Smooth muscle cell of the brain vasculature (primary cell): Measurements from ENCODE around the gene GRID1.

Experiments
- DNase-seq: peaks from one replicate; pipeline ENCODE4 v3.0.0-alpha.2; 2012; ENCODE audit warnings: low read depth, low spot score

Gene GRID1

DNA sequence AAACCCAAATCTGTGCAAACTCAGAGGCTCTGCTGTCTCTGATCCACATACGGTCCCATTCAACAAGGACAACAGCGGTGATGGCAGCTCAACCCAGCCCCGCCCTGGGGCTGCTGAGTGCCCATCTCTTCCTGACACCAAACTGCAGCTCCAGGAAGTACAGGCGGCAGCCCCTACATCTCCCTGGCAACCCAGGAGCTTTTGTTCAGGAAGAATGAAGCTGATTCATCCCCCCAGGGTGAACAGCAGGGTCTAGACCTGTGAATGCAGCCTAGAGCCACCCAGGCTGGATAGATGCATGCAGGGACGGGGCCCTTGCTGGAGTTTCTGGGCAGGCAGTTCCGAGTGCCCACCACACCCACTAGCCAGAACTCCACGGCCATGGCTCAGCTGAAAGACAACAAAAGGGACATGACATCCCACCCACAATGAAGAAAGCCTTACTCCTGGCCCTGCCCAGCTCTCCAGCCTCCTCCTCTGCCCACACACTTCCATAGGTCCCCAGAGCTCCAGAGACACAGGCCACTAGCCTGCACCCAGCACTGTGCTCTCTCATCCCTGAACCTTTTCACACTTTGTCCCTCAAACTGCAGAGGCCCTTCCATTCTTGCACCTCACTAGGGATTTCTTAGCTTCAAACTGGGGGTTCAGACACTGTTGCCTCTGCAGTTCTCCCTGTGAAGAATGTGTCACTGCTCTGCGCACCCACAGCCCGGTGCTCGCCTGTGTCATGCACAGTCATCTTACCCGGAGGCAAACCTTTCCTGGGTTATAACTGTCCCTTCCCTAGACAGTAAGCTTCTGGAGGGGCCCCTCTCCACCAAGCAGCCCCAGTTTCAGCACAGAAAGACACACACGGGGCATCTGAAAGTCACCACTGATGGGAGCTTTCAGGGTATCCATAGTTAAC is 99.1 kb downstream of the GRID1 start:
- DNase-seq = no peak

DNA sequence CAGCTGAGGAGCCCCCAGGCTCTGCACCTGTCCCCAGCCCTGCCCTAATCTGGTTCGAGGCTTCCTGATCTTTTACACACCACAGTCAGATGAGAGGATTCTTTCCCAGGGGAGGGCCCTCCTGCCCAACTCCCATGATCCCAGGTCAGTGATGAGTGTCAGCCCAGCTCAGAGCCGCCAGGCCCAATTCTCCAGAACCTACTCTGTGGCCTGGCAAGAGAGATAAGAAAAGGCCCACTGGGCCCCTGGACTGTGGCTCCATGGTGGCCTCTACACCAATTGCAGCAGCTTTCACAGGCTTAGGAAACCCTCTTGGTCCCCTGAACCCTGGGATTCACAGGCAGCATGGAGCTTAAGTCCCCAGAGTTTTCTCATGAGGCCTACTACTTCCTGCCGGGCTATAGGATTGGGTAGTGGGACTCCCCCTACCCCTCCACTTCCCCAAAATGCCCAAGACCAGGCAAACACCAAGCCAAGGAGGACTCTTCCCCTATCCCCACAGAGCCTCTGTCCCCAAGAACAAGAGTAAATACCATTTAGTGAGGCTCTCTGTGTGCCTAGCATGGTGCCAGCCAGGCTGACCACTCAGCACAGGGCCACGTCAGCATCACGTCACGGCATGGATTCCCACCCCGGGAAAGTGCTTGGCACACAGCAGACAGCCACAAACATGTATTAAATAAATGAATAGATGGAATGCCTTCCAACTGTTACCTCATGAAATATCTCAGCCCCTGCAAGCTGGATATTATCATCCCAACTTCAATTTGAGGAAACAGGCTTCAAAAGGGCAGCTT is 100.0 kb downstream of the GRID1 start:
- DNase-seq = no peak

DNA sequence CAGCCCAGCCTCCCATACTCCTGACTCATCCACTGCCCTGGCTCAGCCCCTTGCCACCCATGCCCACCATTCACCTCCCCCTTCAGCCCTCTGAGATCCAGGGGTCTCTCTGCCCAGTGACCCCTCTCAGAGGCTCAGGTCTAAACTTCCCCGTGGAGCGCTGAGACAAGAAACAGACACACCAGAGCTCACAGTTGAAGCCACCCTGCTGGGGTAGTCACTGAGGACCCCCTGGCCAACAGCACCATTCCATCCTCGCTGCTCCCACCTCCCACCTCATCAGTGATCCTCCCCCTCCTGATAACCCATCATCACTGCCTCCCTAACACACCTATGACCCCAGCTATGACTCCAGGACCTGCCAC is 100.7 kb downstream of the GRID1 start:
- no peak for DNase-seq

DNA sequence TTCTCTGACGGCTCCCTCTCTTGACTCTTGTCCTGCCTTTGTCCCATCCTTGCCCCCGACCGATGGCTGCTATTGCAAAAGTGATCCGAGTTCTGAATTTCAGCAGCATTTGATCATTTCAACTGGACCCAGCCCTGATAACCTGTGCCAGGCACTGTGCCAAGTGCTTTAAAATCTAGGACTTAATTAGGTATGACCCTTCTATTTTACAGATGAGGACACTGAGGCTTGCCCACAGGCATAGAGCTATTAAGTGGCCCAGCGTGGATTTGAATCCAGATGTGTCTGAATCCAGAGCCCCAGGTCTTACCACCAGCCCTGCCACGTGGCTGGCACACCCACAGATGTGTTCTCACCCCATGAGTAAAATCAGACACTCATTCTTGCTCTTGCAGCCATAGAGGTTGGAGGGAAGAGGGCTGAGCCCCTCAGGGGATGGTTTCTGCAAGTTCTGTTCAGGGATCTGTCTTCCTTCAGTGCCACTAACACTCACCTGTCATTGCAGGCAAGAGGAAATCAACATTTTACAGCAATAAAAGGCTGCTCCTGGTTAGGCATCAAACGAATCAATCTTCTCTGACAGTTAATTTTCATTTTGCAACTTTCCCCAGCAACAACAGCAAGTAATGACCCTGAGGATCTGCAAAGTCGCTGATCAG is 101.2 kb downstream of the GRID1 start:
- DNase-seq = no peak

DNA sequence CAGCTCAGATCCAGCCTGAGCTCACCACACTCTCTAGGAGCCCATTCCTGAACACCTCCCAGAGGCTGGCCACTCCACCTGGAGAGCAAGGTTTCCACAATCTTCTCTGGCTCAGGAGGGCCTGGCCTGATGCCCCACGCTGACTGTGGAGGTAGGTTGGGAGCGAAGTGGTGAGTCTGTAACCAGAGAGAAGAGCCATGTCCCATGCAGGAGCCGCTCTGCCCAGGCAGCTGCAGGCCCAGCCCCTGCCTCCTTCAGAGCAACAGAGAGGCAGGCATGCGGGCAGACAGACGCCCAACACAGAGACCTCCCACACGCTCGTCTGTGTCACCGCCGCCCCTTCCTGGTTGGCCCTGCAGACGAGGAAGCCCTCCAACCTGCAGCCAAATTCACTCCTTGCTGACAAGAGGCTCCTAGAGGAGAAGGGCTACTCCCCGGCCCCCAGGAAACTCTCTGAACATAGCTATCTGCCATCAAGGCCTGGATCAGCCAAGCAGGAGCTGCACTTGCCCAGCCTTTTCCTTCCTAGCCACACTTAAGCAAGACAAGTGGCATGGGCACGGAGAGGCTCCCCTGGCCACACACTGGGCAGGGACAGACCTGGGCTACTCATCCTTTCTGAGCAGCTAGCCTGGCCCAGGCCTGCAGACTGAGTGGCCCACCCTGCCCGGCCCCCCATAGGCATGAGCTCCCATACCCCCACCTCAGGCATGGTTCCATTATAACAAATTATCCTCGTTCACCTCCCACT is 101.9 kb downstream of the GRID1 start:
- no peak for DNase-seq

DNA sequence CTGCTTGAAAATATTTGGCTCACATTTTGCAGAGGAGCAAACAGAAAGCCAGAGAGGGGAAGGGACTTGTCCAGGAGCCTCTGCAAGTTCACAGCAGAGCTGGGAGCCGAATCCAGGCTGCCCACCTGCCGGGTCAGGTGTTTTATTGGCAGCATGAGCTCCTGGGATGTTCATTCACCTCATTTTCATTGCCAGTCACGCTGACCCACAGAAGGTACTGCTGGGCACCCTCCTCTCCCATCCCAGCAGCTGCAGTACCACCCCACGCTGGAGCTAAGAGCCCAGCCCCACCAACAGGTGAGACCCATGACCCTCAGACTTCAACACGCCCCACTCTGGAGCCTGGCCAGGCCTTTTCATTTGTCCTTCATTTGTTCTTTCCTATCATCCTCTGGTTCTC is 102.7 kb downstream of the GRID1 start:
- no peak for DNase-seq

DNA sequence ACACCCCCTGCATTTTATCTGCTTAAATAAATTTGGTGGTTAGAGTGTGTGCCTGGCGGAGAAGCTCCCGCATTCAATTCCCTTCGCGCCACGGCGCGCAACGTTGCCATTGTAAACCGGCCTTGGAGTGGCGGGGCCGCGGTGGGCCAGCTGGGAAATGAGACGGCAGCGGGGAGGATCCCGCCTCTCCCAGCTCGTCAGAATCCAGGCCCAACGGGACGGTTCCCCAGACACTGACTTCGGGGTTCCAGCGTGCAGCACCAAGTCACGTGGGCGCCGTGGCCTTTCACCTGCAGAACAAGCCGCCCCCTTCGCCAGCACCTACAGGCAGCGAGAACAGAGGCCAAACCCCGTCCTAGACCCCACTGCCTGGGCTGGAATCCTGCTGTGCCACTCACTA is 103.4 kb downstream of the GRID1 start:
- no peak for DNase-seq

DNA sequence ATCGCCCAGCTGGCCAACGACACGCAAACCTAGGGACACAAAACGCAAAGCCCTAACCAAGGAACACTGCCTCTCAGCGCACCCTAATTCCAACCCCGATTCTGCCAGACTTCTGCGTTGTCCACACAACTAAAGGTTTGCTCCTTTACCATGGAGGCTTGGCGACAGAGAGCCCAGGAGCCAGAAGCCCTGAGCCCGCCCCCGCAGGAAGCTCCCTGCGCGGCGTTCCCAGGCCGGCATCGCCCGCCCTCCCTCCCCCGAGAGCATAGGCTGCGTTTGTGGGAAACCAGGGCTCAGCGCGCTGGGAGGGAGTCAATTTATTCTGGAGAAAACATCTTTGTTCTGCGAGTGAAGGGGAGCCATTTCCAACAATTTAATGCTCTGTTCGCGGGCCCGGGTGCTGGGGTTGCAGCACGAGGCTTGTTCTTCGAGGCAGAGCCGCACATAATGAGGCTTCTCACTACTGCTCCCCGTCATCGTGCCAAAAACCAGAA is 103.9 kb downstream of the GRID1 start:
- no peak for DNase-seq

DNA sequence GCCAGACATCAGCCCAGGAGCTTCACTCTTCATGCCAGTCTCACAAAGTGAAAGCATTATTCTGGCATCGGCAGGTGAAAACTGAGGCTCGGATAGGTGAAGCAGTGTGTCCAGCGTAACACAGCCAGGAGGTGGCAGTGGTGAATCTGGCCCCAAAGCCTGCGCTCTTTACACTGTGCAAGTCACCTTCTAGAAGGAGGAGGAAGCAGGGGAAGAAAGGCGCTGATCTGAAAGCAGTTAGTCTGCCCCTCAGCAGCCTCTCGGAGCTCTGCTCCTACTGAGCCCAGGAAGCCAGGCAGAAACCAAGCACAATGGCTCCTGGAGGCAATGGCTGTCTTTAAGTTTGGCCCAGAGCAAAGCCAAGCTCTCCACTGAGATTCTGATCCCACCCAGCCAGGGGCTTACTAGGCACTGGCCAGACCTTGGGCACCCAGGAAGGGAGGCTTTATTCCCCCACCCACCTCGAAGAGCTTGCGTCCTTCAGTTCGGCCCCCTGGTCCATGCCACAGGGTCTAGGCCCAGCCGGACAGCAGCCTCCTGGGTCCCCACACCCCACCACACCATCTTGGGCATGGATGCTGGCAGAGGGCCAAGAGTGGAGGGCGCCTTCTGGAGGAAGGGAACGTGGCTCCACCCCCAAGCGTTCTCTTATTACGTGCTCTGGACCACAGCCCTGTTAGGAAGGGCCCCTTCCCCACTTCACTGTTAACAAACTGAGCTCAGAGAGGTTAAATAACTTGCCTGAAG is 104.5 kb downstream of the GRID1 start:
- no peak for DNase-seq

DNA sequence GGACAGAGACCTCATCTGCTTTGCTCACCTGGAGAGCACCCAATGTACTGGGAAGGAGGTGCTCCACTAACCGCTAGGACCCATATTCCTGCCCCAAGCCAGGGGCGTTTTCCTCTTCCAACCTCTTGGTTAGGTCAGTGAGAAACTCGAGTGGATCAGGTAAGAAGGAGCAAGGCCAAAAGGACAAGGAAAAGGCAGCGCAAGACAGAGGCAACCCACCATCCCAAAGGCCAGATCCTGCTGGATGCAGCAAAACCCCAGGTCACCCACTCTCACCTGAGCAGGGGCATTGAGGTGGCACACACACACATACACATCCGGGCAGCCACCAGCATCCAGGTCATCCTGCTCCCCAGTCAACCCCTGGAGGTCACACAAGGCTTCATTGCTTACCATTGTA is 105.1 kb downstream of the GRID1 start:
- DNase-seq = no peak

DNA sequence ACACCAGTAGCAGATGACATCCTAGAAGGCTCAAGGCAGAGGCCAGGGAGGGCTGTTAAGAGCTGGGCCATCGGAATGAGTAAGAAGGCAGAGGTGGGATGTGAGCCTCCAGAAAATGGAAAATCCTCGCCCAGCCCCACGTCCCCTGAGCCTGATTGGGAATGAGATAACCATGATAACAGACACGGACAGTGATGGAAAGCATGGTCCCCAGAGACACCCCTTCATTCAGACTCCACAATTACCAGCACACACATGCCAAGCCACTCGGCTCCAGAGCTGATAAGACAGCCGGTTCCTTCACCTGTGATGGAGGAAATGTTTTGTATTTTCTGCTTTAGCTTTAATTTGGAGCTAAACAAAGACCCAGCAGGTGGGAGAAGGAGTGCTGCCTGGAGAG is 106.0 kb downstream of the GRID1 start:
- DNase-seq = no peak

DNA sequence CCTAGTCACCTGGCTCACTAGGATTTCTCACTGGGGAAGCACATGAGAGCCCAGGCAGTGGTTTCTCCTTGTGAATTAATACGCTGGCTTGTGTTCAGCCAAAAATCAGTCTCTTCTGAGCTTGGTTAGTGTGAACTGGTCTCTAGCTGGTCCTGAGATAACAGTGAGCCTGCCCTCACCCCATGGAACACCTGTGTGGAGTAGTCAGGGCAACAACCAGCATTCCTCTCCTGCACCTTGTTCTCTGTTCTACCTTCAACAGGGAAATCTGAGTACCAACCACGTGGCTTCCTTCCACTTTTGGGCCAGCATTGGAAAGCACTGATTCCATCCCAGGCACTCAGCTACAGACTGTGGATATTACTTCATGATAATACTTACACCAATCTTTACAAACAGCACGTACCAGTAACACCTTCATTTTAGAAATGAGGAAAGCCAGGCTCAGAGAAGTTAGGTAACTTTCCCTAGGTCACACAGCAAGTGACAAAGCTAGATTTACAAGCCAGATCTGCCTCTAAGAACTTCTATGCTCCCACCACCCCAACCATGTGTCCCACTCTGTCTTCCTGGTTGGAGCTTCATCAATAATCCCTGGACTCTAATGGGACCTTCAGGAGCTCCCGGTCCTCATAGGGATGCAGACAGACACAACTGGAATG is 106.6 kb downstream of the GRID1 start:
- no peak for DNase-seq

DNA sequence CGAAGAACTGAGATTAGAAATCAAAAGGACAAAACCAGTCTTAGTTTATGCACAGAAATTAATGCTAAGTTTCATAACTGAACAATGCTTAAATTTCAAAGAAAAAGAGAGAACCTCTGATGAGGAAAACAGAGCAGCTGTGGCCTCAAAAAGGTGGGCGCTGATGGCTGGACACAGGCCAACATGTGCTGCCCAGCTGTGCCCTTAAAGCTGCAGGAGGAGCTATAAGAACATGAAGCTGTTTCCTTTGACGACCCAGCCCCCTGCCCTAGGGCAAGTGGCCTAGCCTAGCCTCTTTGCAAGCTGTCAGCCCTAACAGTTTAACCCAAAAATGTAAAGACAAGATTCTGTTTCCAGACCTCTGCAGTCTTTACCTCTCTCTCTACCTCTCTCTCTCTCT is 107.7 kb downstream of the GRID1 start:
- DNase-seq = no peak

DNA sequence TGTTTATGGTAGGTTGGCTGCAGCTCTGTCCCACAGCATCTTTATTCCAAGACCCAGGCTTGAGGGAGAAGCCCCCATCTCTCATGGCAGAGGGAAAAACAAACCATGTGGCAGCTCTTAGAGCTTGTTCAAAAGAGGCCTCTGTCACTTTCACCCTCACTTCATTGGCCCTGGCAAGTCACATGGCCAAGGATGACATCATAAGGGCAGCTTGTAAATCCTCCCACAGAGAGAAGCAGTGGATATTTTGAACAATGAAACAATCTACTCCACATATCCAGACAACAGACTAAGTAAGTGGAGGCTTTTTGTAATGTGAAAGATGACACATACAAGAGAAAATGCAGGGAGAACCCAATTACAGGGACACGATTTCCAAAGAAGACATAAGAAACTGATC is 108.1 kb downstream of the GRID1 start:
- DNase-seq = no peak

DNA sequence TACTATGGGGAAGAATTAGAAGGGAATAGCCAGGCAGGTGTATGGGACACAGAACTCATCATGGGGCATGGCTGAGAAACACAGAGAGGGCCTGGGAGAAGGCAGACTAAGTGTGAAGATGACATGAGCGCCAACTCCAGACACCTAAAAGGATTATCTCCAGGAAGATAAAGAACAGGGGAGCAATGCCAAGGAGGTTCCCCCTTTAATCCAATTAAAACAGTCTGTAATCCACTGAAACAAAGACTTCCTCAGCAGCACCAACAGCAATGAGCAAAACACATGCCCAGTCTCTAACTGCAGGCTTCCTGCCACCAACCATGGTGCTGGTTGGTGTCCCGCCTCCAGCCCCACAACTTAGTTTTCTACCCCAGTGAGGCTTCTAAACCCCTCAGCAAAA is 108.9 kb downstream of the GRID1 start:
- DNase-seq = no peak

DNA sequence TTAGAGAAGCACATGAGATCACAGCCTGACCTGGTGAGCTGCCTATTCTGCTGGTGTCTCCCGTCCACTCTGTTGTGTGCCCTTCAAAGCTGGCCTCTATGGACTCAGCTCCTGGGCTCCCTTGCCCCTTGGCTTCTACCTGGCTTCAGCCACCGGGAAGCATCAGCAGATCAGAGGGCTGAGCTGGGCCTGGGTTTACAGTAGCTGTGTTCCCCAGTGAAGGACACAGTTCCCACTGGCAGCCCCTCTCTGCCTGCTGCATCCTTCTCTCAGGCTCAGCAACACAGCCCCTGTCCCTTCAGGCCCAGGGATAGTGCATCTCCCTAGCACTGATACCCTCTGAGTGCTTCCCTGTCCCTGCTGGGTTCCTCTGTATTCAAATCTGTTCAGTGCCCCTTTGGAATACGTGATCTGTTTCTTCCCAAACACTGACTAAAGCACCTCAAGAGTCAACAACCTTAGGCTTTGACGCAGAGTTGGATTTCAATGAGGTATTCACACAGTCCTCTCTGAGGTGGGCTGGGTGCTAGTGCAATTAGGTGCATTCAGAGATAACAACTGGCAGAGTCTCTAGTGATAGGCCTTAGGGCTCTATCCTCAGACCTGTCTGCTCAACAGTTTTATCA is 109.8 kb downstream of the GRID1 start:
- DNase-seq = no peak

DNA sequence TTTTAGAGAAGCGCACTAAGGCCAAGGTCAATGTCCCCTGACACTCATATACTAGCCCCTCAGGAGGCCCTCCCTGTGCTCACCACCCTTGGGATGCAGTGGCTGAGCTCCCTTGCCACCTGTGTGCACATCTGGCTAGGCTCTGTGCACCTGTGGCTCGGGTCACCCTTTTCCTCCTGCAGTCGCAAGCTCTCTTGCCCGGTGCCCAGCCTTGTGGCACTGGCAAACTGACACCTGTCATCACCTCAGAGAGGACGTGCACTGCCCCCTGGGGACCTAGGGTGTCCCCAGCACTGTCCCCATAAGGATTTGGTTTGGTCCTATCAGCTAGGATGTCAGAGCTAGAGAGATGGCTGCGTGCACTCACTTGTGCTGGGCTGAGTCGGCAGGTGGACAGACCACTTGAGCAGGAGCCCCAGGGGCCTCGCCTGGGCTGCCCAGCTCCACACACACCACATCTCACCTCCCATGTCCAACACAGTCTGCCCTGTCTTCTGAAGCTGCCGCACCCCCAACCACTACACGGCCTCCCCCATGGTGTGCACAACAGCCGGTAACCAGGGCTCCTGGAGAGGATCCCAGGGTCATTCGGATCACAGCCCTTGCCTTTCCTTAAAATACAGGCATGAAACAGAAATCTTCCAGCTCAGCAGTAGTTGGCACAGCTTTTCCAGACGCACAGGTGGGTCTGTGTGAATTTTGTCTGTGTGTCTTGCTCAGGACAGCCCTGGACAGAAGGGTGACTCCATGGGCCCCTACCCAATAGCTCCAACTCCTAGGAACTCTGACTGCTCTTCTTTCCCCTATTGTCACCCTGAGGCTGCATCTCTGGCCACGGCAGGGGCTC is 111.0 kb downstream of the GRID1 start:
- DNase-seq = no peak

DNA sequence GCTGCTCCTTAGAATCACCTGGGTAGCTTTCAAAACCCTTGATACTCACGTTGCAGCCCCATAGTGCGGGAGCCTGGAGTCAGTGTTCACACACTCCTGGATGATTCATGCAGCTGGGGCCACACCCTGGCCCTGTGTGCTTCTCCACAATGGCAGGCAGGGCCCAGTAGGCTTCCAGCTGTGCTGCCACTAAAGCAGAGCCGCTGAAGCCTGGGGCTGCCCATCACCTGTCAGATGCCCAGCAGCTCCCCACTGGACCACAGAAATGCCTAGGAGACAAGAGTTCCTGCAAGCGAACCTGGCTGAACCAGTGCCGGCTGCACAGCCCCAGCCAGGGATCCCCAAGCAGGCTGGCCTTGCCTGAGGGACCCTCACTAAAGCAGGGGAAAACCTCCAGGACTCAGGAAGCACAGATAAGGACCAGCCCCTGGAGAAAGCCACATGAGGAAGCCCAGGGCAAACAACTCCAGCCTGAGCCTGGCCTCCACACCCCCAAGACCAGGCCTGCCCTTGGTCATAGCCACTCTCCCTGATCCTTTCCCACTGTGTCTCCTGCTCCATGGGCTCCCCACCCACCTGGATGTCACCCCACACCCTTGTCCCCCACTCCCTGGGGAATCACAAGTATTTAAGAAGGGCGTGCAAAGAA is 111.9 kb downstream of the GRID1 start:
- DNase-seq = no peak
